ENCODE results near the gene SRC. TPM values are rescaled to one million over a fixed set of nuclear protein-coding genes. Genes with fewer than 3 reads are reported as not detected.
A peak's percentile ranks its signal among the peaks of the same experiment; 100 is the strongest.

The SRC gene
- total RNA-seq, 1 donor from 2014 or later = 6.4 TPM

DNA sequence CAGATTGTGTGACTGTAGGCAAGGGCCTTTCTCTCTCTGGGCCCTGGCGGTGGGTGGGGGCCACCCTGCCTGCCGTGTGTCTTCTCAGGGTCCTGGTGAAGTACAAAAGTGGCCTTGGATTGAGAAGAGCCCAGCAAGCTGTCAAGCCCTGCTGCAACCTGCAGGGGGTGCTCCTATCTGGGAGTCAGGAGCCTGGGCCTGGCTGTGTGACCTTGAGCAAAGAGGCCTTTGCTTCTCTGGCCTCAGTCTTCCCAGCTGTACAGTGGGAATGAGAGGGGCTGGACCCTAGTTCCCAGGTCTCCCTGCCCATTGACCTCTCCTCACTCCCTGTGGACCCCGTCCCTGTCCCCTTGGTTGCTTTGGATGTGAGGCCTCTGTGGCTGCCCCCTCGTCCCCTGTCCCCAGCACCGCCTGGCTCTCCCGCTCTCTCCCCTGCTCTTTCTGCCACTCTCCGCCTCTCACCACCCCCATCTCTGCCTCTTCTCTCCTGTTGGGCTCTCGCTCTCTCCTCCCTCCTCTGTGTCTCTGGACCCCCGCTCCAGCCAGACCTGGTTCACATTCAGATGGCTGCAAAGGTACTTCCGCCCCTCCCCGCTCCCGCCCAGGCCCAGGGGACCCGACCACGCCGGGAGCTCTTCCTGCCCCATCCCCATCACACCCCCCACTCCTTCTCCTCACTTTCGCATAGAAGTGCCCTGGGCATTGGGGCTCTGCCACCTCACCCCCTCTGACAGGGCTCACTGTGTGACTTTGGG is 46.7 kb downstream of the SRC start:
- no peak for DNase-seq (ENCODE audit: low spot score)
- Mint-ChIP-seq H3K4me3 (no peak overlapping the region), H3K27ac (no peak overlapping the region), H3K36me3 (ENCODE audit: low read depth) (no peaks in the 10 kb centered on the region), H3K4me1 (ENCODE audit: low read depth) (no peaks in the 10 kb centered on the region), H3K9me3 (no peaks in the 10 kb centered on the region), H3K27me3 (ENCODE audit: insufficient read depth) (no peaks in the 10 kb centered on the region)
- intact Hi-C loops (cut with micrococcal nuclease) = loop anchor here (1.0 kb wide), 1 partner anchor 142 kb away; no protein-coding TSS in a partner anchor

- Mint-ChIP-seq H3K4me1 (ENCODE audit: low read depth) (no peaks in the 10 kb centered on the region), H3K27ac (no peak overlapping the region), H3K36me3 (ENCODE audit: low read depth) (no peaks in the 10 kb centered on the region)
Measured at GRCh38 chr20:37393196-37393862, 47.4 kb downstream of the SRC start.

DNA sequence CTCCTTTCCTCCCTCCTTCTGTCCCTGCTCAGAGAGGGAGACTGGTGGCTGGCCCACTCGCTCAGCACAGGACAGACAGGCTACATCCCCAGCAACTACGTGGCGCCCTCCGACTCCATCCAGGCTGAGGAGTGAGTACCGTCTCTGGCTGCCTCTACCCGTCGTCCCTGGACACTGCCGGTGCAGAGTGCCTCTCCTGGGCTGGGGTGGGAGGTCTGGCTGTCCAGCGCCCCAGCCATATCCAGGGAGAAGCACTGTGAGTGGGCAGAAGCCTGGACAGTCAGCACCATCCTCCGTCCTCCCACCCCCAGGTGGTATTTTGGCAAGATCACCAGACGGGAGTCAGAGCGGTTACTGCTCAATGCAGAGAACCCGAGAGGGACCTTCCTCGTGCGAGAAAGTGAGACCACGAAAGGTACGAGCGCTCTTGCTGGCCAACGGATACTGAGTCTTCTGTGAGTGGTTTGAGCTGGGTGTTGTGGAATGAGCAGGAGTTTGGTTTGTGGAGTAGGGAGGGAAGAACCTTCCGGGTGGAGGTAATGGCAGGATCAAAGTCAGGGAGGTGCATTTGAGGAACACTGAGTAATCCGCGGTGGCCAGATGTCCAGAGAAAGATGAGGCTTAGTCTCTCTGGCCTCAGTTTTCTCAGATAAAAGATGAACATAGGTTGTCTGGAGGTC is 48.1 kb downstream of the SRC start:
- Mint-ChIP-seq H3K4me3 (no peak overlapping the region), H3K27me3 (ENCODE audit: insufficient read depth) (no peaks in the 10 kb centered on the region)

More at GRCh38 chr20:37393196-37393862, 47.4 kb downstream of the SRC start:
- no peak overlapping the region for H3K4me3 Mint-ChIP-seq
- H3K27me3 Mint-ChIP-seq (ENCODE audit: insufficient read depth) = no peaks in the 10 kb centered on the region
- no peaks in the 10 kb centered on the region for H3K9me3 Mint-ChIP-seq
- DNase-seq (ENCODE audit: low spot score) = no peak
- intact Hi-C loops (cut with micrococcal nuclease) = no loop called here

GRCh38 chr20:37394543-37395409 is 48.8 kb downstream of the SRC start:
- no peaks in the 10 kb centered on the region for H3K4me1 Mint-ChIP-seq (ENCODE audit: low read depth)
- no peak overlapping the region for H3K27ac Mint-ChIP-seq
- H3K27me3 Mint-ChIP-seq (ENCODE audit: insufficient read depth) = no peaks in the 10 kb centered on the region

More for the DNA sequence above, 48.1 kb downstream of the SRC start:
- Mint-ChIP-seq H3K9me3 (no peaks in the 10 kb centered on the region), H3K4me1 (ENCODE audit: low read depth) (no peaks in the 10 kb centered on the region), H3K27ac (no peak overlapping the region), H3K36me3 (ENCODE audit: low read depth) (no peaks in the 10 kb centered on the region)
- DNase-seq (ENCODE audit: low spot score) = no peak
- intact Hi-C loops (cut with micrococcal nuclease) = no loop called here

DNA sequence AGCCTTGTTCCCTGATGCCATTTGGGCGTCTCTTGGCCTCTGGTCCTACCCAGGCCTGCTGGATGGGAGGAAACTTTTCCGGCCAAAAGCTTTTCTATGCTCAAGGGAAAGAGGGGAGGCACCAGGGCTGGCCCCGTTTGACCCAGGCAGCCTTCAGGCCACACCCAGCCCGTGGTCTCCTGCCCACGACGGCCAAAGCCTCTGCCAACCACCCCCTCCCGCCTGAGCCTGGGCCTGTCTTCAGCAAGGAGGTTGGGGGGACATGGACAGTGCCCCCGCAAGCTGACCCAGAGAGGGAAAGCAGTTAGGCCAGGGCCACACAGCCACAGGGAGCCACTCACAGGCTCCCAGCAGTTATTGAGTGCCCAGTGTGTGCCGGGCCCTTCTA is 49.5 kb downstream of the SRC start:
- Mint-ChIP-seq H3K4me3 (no peak overlapping the region), H3K9me3 (no peaks in the 10 kb centered on the region), H3K4me1 (ENCODE audit: low read depth) (no peaks in the 10 kb centered on the region), H3K36me3 (ENCODE audit: low read depth) (no peaks in the 10 kb centered on the region), H3K27me3 (ENCODE audit: insufficient read depth) (no peaks in the 10 kb centered on the region), H3K27ac (no peak overlapping the region)
- DNase-seq (ENCODE audit: low spot score) = no peak
- intact Hi-C loops (cut with micrococcal nuclease) = no loop called here

More at GRCh38 chr20:37394543-37395409, 48.8 kb downstream of the SRC start:
- intact Hi-C loops (cut with micrococcal nuclease) = no loop called here
- H3K36me3 Mint-ChIP-seq (ENCODE audit: low read depth) = no peaks in the 10 kb centered on the region
- no peaks in the 10 kb centered on the region for H3K9me3 Mint-ChIP-seq
- DNase-seq (ENCODE audit: low spot score) = no peak
- H3K4me3 Mint-ChIP-seq = no peak overlapping the region

GRCh38 chr20:37395921-37396415 is 50.0 kb downstream of the SRC start:
- H3K4me1 Mint-ChIP-seq (ENCODE audit: low read depth) = no peaks in the 10 kb centered on the region
- no peak overlapping the region for H3K27ac Mint-ChIP-seq
- H3K4me3 Mint-ChIP-seq = no peak overlapping the region
- H3K9me3 Mint-ChIP-seq = no peaks in the 10 kb centered on the region
- intact Hi-C loops (cut with micrococcal nuclease) = no loop called here
- no peaks in the 10 kb centered on the region for H3K27me3 Mint-ChIP-seq (ENCODE audit: insufficient read depth)
- no peaks in the 10 kb centered on the region for H3K36me3 Mint-ChIP-seq (ENCODE audit: low read depth)
- no peak for DNase-seq (ENCODE audit: low spot score)

DNA sequence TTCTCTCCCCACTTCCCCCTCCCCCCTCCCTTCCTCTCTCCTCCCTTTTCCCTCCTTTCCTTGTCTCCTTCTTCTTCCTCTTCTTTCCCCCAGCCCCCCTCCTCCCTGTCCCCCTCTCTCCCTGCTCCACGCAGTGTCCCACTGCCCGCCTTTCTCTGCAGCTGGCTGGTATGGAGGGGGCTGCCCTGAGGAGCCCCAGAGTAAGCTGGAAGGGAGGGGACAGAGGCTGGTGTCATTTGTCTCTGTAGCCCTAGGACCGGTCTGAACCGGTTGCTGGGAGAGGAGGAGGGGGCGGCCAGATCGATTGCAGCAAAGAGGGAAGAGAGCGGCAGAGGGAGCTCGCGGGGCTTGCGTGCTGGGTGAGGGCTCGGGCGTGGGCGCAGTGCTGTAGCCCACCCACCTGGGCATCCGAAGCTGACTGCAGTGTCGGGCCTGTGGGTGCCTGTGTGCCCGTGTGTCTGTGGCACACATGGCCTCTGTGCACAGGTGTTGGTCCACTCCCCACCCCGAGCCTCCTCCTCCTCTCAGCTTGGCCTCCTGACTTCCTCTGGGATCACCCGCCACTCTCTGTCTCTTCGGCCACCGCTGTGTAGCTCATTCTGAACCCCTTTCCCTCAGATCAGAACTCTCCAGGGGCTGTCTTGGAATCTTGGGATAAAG is 50.6 kb downstream of the SRC start:
- no peak overlapping the region for H3K27ac Mint-ChIP-seq

GRCh38 chr20:37397076-37397953 is 51.4 kb downstream of the SRC start:
- Mint-ChIP-seq H3K27ac (peak overlapping the region; percentile 58), H3K27me3 (ENCODE audit: insufficient read depth) (no peaks in the 10 kb centered on the region), H3K36me3 (ENCODE audit: low read depth) (no peaks in the 10 kb centered on the region), H3K9me3 (no peaks in the 10 kb centered on the region), H3K4me1 (ENCODE audit: low read depth) (no peaks in the 10 kb centered on the region), H3K4me3 (no peak overlapping the region)
- DNase-seq (ENCODE audit: low spot score) = no peak
- intact Hi-C loops (cut with micrococcal nuclease) = no loop called here

More for the DNA sequence above, 50.6 kb downstream of the SRC start:
- intact Hi-C loops (cut with micrococcal nuclease) = no loop called here
- no peaks in the 10 kb centered on the region for H3K4me1 Mint-ChIP-seq (ENCODE audit: low read depth)
- no peak overlapping the region for H3K4me3 Mint-ChIP-seq
- DNase-seq (ENCODE audit: low spot score) = no peak
- no peaks in the 10 kb centered on the region for H3K9me3 Mint-ChIP-seq
- H3K36me3 Mint-ChIP-seq (ENCODE audit: low read depth) = no peaks in the 10 kb centered on the region
- no peaks in the 10 kb centered on the region for H3K27me3 Mint-ChIP-seq (ENCODE audit: insufficient read depth)

GRCh38 chr20:37397954-37398749 is 52.2 kb downstream of the SRC start:
- no peak overlapping the region for H3K27ac Mint-ChIP-seq
- intact Hi-C loops (cut with micrococcal nuclease) = no loop called here
- no peaks in the 10 kb centered on the region for H3K4me1 Mint-ChIP-seq (ENCODE audit: low read depth)
- H3K9me3 Mint-ChIP-seq = no peaks in the 10 kb centered on the region
- no peaks in the 10 kb centered on the region for H3K27me3 Mint-ChIP-seq (ENCODE audit: insufficient read depth)
- H3K4me3 Mint-ChIP-seq = no peak overlapping the region
- DNase-seq (ENCODE audit: low spot score) = no peak
- H3K36me3 Mint-ChIP-seq (ENCODE audit: low read depth) = no peaks in the 10 kb centered on the region

- Mint-ChIP-seq H3K27me3 (ENCODE audit: insufficient read depth) (no peaks in the 10 kb centered on the region), H3K9me3 (no peaks in the 10 kb centered on the region), H3K36me3 (ENCODE audit: low read depth) (no peaks in the 10 kb centered on the region), H3K27ac (no peak overlapping the region), H3K4me3 (no peak overlapping the region), H3K4me1 (ENCODE audit: low read depth) (no peaks in the 10 kb centered on the region)
- intact Hi-C loops (cut with micrococcal nuclease) = no loop called here
- DNase-seq (ENCODE audit: low spot score) = no peak
Measured at GRCh38 chr20:37398750-37399621, 53.0 kb downstream of the SRC start.
